ENCODE data around the gene POLE. TPM values are rescaled to one million over a fixed set of nuclear protein-coding genes. Genes with fewer than 3 reads are reported as not detected.
A peak's percentile ranks its signal among the peaks of the same experiment; 100 is the strongest.

Gene POLE
- total RNA-seq, 1 experiment from 2014 or later = 144 TPM

DNA sequence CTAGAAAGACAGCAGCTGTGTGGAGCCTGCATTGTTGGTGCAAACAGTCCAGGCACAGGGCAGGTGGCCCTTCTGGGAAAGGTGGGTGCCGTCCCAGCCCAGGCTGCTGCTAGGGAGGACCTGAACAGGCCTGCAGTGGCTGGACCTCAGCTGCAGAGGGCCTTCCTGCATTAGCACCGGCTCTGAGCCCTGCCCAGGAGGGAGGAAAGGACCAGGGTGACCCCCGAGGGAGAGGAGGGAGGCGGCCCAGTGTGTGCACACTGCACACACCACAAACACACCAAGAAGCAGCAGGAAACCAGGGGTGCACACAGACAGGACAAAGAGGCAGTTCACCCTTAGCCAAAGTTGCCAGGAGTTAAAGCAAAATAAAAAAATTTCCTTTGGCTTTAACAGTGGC, 15.5 kb upstream of the POLE start:
- Mint-ChIP-seq H3K9me3 (peaks cover 4% of the 10 kb centered on the region), H3K4me3 (no peak overlapping the region), H3K4me1 (peaks cover 10% of the 10 kb centered on the region; the same call in 1 of the 2 replicates), H3K27me3 (ENCODE audit: low read depth) (no peaks in the 10 kb centered on the region), H3K36me3 (peaks cover 13% of the 10 kb centered on the region), H3K27ac (no peak overlapping the region; the same call in 1 of the 2 replicates)
- peak; percentile 68 for ATAC-seq
- ChIA-PET CTCF (no interaction called here), POLR2A (no interaction called here)
- DNase-seq (ENCODE audit: low spot score) = peak; percentile 25
- TF ChIP-seq, protein P1, sequence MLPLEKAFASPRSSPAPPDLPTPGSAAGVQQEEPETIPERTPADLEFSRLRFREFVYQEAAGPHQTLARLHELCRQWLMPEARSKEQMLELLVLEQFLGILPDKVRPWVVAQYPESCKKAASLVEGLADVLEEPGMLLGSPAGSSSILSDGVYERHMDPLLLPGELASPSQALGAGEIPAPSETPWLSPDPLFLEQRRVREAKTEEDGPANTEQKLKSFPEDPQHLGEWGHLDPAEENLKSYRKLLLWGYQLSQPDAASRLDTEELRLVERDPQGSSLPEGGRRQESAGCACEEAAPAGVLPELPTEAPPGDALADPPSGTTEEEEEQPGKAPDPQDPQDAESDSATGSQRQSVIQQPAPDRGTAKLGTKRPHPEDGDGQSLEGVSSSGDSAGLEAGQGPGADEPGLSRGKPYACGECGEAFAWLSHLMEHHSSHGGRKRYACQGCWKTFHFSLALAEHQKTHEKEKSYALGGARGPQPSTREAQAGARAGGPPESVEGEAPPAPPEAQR (CRISPR knock-in tag; IDR thresholded peaks at IDR 0.05) = no peak
- TF ChIP-seq, protein P2, sequence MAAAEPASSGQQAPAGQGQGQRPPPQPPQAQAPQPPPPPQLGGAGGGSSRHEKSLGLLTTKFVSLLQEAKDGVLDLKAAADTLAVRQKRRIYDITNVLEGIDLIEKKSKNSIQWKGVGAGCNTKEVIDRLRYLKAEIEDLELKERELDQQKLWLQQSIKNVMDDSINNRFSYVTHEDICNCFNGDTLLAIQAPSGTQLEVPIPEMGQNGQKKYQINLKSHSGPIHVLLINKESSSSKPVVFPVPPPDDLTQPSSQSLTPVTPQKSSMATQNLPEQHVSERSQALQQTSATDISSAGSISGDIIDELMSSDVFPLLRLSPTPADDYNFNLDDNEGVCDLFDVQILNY (CRISPR knock-in tag; IDR thresholded peaks at IDR 0.05) = no peak
- TF ChIP-seq KAT7 (CRISPR knock-in tag; IDR thresholded peaks at IDR 0.05; ENCODE audit: borderline replicate concordance) (no peak), MYBL2 (CRISPR knock-in tag; IDR thresholded peaks at IDR 0.05) (no peak)

DNA sequence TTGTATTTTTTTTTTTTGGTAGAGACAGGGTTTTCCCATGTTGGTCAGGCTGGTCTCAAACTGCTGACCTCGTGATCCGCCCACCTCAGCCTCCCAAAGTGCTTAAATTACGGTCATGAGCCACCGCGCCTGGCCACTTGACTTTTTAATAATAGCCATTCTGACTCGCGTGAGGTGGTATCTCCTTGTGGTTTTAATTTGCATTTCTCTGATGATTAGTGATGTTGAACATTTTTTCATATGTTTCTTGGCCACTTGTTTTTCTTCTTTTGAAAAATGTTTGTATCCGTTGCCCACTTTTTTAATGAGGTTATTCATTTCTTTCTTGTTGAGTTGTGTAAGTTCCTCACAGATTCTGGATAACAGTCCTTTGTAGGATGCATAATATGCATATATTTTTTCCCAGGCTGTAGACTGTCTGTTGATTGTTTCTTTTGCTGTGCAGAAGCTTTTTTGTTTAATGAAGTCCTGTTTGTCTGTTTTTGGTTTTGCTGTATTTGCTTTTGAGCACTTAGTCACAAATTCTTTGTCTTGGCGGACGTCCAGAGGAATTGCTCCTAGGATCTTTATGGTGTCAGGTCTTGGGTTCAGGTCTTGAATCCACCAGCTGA, 13.2 kb upstream of the POLE start:
- DNase-seq (ENCODE audit: low spot score) (no peak), ATAC-seq (no peak)
- no peak overlapping the region for H3K27ac Mint-ChIP-seq
- peaks cover 7% of the 10 kb centered on the region; the same call in 1 of the 2 replicates for H3K4me1 Mint-ChIP-seq
- no peak overlapping the region for H3K4me3 Mint-ChIP-seq
- TF ChIP-seq ATF1 (CRISPR knock-in tag; IDR thresholded peaks at IDR 0.05) (no peak), ZNF423 (CRISPR knock-in tag; IDR thresholded peaks at IDR 0.05) (no peak), ESRRA (CRISPR knock-in tag; IDR thresholded peaks at IDR 0.05; ENCODE audit: borderline replicate concordance) (no peak), CREM (CRISPR knock-in tag; IDR thresholded peaks at IDR 0.05) (no peak), KAT7 (CRISPR knock-in tag; IDR thresholded peaks at IDR 0.05; ENCODE audit: borderline replicate concordance) (no peak), IRF2 (CRISPR knock-in tag; IDR thresholded peaks at IDR 0.05; ENCODE audit: borderline replicate concordance, low read depth) (no peak), RELA (CRISPR knock-in tag; IDR thresholded peaks at IDR 0.05; ENCODE audit: borderline replicate concordance) (no peak), MYBL2 (CRISPR knock-in tag; IDR thresholded peaks at IDR 0.05) (no peak), ETV6 (CRISPR knock-in tag; IDR thresholded peaks at IDR 0.05) (no peak), ZNF263 (CRISPR knock-in tag; IDR thresholded peaks at IDR 0.05; ENCODE audit: low read depth) (no peak)
- TF ChIP-seq, protein P3, sequence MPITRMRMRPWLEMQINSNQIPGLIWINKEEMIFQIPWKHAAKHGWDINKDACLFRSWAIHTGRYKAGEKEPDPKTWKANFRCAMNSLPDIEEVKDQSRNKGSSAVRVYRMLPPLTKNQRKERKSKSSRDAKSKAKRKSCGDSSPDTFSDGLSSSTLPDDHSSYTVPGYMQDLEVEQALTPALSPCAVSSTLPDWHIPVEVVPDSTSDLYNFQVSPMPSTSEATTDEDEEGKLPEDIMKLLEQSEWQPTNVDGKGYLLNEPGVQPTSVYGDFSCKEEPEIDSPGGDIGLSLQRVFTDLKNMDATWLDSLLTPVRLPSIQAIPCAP (CRISPR knock-in tag; IDR thresholded peaks at IDR 0.05) = no peak
- TF ChIP-seq, protein P4, sequence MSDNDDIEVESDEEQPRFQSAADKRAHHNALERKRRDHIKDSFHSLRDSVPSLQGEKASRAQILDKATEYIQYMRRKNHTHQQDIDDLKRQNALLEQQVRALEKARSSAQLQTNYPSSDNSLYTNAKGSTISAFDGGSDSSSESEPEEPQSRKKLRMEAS (CRISPR knock-in tag; IDR thresholded peaks at IDR 0.05) = no peak
- TF ChIP-seq, protein P5, sequence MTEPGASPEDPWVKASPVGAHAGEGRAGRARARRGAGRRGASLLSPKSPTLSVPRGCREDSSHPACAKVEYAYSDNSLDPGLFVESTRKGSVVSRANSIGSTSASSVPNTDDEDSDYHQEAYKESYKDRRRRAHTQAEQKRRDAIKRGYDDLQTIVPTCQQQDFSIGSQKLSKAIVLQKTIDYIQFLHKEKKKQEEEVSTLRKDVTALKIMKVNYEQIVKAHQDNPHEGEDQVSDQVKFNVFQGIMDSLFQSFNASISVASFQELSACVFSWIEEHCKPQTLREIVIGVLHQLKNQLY (CRISPR knock-in tag; IDR thresholded peaks at IDR 0.05) = no peak
- TF ChIP-seq, protein P6, sequence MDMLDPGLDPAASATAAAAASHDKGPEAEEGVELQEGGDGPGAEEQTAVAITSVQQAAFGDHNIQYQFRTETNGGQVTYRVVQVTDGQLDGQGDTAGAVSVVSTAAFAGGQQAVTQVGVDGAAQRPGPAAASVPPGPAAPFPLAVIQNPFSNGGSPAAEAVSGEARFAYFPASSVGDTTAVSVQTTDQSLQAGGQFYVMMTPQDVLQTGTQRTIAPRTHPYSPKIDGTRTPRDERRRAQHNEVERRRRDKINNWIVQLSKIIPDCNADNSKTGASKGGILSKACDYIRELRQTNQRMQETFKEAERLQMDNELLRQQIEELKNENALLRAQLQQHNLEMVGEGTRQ (CRISPR knock-in tag; IDR thresholded peaks at IDR 0.05) = no peak
- TF ChIP-seq, protein P7, sequence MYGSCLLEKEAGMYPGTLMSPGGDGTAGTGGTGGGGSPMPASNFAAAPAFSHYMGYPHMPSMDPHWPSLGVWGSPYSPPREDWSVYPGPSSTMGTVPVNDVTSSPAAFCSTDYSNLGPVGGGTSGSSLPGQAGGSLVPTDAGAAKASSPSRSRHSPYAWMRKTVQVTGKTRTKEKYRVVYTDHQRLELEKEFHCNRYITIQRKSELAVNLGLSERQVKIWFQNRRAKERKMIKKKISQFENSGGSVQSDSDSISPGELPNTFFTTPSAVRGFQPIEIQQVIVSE (CRISPR knock-in tag; IDR thresholded peaks at IDR 0.05; ENCODE audit: borderline replicate concordance) = no peak
- TF ChIP-seq, protein P2 (CRISPR knock-in tag; IDR thresholded peaks at IDR 0.05) = no peak
- TF ChIP-seq, protein P8, sequence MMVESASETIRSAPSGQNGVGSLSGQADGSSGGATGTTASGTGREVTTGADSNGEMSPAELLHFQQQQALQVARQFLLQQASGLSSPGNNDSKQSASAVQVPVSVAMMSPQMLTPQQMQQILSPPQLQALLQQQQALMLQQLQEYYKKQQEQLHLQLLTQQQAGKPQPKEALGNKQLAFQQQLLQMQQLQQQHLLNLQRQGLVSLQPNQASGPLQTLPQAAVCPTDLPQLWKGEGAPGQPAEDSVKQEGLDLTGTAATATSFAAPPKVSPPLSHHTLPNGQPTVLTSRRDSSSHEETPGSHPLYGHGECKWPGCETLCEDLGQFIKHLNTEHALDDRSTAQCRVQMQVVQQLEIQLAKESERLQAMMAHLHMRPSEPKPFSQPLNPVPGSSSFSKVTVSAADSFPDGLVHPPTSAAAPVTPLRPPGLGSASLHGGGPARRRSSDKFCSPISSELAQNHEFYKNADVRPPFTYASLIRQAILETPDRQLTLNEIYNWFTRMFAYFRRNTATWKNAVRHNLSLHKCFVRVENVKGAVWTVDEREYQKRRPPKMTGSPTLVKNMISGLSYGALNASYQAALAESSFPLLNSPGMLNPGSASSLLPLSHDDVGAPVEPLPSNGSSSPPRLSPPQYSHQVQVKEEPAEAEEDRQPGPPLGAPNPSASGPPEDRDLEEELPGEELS (CRISPR knock-in tag; IDR thresholded peaks at IDR 0.05) = no peak
- H3K9me3 Mint-ChIP-seq = no peaks in the 10 kb centered on the region
- CTCF ChIA-PET = no interaction called here
- H3K27me3 Mint-ChIP-seq (ENCODE audit: low read depth) = no peaks in the 10 kb centered on the region
- H3K36me3 Mint-ChIP-seq = peaks cover 15% of the 10 kb centered on the region
- POLR2A ChIA-PET = no interaction called here

All from WTC11 (cell line).